SK-N-SH treated with all-trans-retinoic acid at 6 μM for 48 hours (cell line): ENCODE results near the gene CMTR1.

Experiments
- ATAC-seq: fragments of 200-7000 bp; cut with Tn5 transposase; 3 replicates; pipeline ENCODE4 v1.9.1; 2020; ENCODE audit warnings: mild to moderate bottlenecking, moderate library complexity
- BACH2 ChIP-seq: fragments of 250-450 bp; sonication (Bioruptor Pico); IDR thresholded peaks from 2 replicates; pipeline ENCODE4 v1.9.0; 2021; ENCODE audit warnings: mild to moderate bottlenecking, borderline replicate concordance
- ESRRG ChIP-seq: fragments of 250-450 bp; sonication (Bioruptor Pico); IDR thresholded peaks from 2 replicates; pipeline ENCODE4 v1.6.1; 2021; ENCODE audit warnings: mild to moderate bottlenecking
- OSR1 ChIP-seq: fragments of 250-450 bp; sonication (Bioruptor Pico); IDR thresholded peaks from 2 replicates; pipeline ENCODE4 v1.8.0; 2022; ENCODE audit warnings: moderate library complexity, mild to moderate bottlenecking, inconsistent platforms
- PATZ1 ChIP-seq: fragments of 250-450 bp; sonication (Bioruptor Pico); IDR thresholded peaks from 2 replicates; pipeline ENCODE4 v1.8.0; 2020; ENCODE audit warnings: mild to moderate bottlenecking, moderate library complexity, borderline replicate concordance
- POU6F1 ChIP-seq: fragments of 250-450 bp; sonication (Bioruptor Pico); IDR thresholded peaks from 2 replicates; pipeline ENCODE4 v1.8.0; 2021; ENCODE audit warnings: low read depth, mild to moderate bottlenecking, moderate library complexity, borderline replicate concordance
- PPARA ChIP-seq: fragments of 250-450 bp; sonication (Bioruptor Pico); IDR thresholded peaks from 2 replicates; pipeline ENCODE4 v1.5.0; 2020; ENCODE audit warnings: mild to moderate bottlenecking, borderline replicate concordance
- SNAI2 ChIP-seq: fragments of 250-450 bp; sonication (Bioruptor Pico); IDR thresholded peaks from 2 replicates; pipeline ENCODE4 v1.5.0; 2020; ENCODE audit warnings: mild to moderate bottlenecking, moderate library complexity
- TCF4 ChIP-seq: fragments of 250-450 bp; sonication (Bioruptor Pico); IDR thresholded peaks from 2 replicates; pipeline ENCODE4 v1.8.0; 2021; ENCODE audit warnings: mild to moderate bottlenecking, moderate library complexity, borderline replicate concordance
- TOX ChIP-seq: fragments of 250-450 bp; sonication (Bioruptor Pico); IDR thresholded peaks from 2 replicates; pipeline ENCODE4 v1.8.0; 2021; ENCODE audit warnings: mild to moderate bottlenecking, moderate library complexity, borderline replicate concordance
- ZFP3 ChIP-seq: fragments of 250-450 bp; sonication (Bioruptor Pico); IDR thresholded peaks from 2 replicates; pipeline ENCODE4 v1.5.0; 2020; ENCODE audit warnings: mild to moderate bottlenecking, moderate library complexity
- ZFP30 ChIP-seq: fragments of 450-650 bp; formaldehyde crosslinking; IDR thresholded peaks from 2 replicates; pipeline ENCODE4 v1.5.0; 2022; ENCODE audit warnings: mild to moderate bottlenecking, moderate library complexity
- ZNF565 ChIP-seq: fragments of 450-650 bp; formaldehyde crosslinking; conservative IDR thresholded peaks from 2 replicates; pipeline ENCODE4 v1.5.0; 2020; ENCODE audit warnings: low read depth, mild to moderate bottlenecking, moderate library complexity
- ZNF70 ChIP-seq: fragments of 450-650 bp; formaldehyde crosslinking; IDR thresholded peaks from 2 replicates; pipeline ENCODE4 v1.5.0; 2020; ENCODE audit warnings: mild to moderate bottlenecking, moderate library complexity
- ZNF8 ChIP-seq: fragments of 450-650 bp; formaldehyde crosslinking; IDR thresholded peaks from 2 replicates; pipeline ENCODE4 v1.5.0; 2020; ENCODE audit warnings: mild to moderate bottlenecking, moderate library complexity
- TF ChIP-seq, protein P1 (sequence below): fragments of 250-450 bp; sonication (Bioruptor Pico); IDR thresholded peaks from 2 replicates; pipeline ENCODE4 v1.5.1; 2020; ENCODE audit warnings: low read depth, mild to moderate bottlenecking, moderate library complexity
- TF ChIP-seq, protein P2 (sequence below): fragments of 250-450 bp; sonication (Bioruptor Pico); IDR thresholded peaks from 2 replicates; pipeline ENCODE4 v1.5.1; 2021; ENCODE audit warnings: mild to moderate bottlenecking, moderate library complexity
- TF ChIP-seq, protein P3 (sequence below): fragments of 250-450 bp; sonication (Bioruptor Pico); IDR thresholded peaks from 2 replicates; pipeline ENCODE4 v1.5.0; 2020; ENCODE audit warnings: mild to moderate bottlenecking, moderate library complexity

Gene CMTR1

GRCh38 chr6:37517411-37517812 lies 84.4 kb downstream of the CMTR1 start:
- TF ChIP-seq ZNF8 (CRISPR knock-in tag) (no peak), ZFP30 (CRISPR knock-in tag) (no peak), PPARA (CRISPR knock-in tag) (no peak), POU6F1 (CRISPR knock-in tag) (no peak), BACH2 (no peak), ZNF565 (CRISPR knock-in tag) (no peak)
- TF ChIP-seq, protein P1, sequence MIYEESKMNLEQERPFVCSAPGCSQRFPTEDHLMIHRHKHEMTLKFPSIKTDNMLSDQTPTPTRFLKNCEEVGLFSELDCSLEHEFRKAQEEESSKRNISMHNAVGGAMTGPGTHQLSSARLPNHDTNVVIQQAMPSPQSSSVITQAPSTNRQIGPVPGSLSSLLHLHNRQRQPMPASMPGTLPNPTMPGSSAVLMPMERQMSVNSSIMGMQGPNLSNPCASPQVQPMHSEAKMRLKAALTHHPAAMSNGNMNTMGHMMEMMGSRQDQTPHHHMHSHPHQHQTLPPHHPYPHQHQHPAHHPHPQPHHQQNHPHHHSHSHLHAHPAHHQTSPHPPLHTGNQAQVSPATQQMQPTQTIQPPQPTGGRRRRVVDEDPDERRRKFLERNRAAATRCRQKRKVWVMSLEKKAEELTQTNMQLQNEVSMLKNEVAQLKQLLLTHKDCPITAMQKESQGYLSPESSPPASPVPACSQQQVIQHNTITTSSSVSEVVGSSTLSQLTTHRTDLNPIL (CRISPR knock-in tag): no peak
- TF ChIP-seq, protein P2, sequence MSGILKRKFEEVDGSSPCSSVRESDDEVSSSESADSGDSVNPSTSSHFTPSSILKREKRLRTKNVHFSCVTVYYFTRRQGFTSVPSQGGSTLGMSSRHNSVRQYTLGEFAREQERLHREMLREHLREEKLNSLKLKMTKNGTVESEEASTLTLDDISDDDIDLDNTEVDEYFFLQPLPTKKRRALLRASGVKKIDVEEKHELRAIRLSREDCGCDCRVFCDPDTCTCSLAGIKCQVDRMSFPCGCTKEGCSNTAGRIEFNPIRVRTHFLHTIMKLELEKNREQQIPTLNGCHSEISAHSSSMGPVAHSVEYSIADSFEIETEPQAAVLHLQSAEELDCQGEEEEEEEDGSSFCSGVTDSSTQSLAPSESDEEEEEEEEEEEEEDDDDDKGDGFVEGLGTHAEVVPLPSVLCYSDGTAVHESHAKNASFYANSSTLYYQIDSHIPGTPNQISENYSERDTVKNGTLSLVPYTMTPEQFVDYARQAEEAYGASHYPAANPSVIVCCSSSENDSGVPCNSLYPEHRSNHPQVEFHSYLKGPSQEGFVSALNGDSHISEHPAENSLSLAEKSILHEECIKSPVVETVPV: no peak
- ATAC-seq: no peak

GRCh38 chr6:37518116-37518515 lies 85.1 kb downstream of the CMTR1 start:
- TF ChIP-seq ZFP3 (CRISPR knock-in tag): no peak
- no peak for TF ChIP-seq PPARA (CRISPR knock-in tag)
- no peak for TF ChIP-seq PATZ1 (CRISPR knock-in tag)
- no peak for TF ChIP-seq SNAI2 (CRISPR knock-in tag)
- TF ChIP-seq ESRRG (CRISPR knock-in tag): no peak
- TF ChIP-seq, all 23 proteins: peak for 0
- ATAC-seq: no peak

GRCh38 chr6:37519461-37519860 lies 86.4 kb downstream of the CMTR1 start:
- ATAC-seq: no peak
- TF ChIP-seq ZFP3 (CRISPR knock-in tag) (no peak), SNAI2 (CRISPR knock-in tag) (no peak), ESRRG (CRISPR knock-in tag) (no peak), ZNF70 (no peak), ZNF565 (CRISPR knock-in tag) (no peak)
- TF ChIP-seq, protein P1 (CRISPR knock-in tag): no peak

DNA sequence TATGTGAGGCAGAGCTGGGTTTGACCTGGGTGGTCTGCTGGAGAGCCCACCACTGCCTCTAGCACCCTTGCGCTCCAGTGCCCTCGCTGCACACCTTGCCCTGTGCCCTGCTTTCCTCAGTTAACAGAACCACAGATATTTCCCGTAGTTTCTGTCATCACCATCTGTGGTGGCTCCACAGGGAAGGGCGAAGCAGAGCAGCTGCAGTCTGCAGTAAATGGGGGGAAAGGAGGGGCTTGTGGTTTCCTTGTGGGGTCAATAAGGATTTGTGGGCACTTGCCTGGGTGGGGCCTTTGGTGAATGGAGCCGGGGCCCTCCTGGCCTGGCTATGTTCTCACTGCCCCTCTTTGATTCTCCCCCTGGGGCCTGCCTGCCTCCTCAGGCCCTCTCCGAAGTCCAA lies 87.9 kb downstream of the CMTR1 start:
- TF ChIP-seq ZFP30 (CRISPR knock-in tag): no peak
- no peak for TF ChIP-seq SNAI2 (CRISPR knock-in tag)
- TF ChIP-seq TOX (CRISPR knock-in tag): no peak
- TF ChIP-seq PPARA (CRISPR knock-in tag): no peak
- TF ChIP-seq ZFP3 (CRISPR knock-in tag): no peak
- TF ChIP-seq ZNF70: no peak
- no peak for TF ChIP-seq OSR1 (CRISPR knock-in tag)
- TF ChIP-seq, protein P3, sequence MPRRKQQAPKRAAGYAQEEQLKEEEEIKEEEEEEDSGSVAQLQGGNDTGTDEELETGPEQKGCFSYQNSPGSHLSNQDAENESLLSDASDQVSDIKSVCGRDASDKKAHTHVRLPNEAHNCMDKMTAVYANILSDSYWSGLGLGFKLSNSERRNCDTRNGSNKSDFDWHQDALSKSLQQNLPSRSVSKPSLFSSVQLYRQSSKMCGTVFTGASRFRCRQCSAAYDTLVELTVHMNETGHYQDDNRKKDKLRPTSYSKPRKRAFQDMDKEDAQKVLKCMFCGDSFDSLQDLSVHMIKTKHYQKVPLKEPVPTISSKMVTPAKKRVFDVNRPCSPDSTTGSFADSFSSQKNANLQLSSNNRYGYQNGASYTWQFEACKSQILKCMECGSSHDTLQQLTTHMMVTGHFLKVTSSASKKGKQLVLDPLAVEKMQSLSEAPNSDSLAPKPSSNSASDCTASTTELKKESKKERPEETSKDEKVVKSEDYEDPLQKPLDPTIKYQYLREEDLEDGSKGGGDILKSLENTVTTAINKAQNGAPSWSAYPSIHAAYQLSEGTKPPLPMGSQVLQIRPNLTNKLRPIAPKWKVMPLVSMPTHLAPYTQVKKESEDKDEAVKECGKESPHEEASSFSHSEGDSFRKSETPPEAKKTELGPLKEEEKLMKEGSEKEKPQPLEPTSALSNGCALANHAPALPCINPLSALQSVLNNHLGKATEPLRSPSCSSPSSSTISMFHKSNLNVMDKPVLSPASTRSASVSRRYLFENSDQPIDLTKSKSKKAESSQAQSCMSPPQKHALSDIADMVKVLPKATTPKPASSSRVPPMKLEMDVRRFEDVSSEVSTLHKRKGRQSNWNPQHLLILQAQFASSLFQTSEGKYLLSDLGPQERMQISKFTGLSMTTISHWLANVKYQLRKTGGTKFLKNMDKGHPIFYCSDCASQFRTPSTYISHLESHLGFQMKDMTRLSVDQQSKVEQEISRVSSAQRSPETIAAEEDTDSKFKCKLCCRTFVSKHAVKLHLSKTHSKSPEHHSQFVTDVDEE (CRISPR knock-in tag): no peak
- TF ChIP-seq TCF4: no peak
- no peak for ATAC-seq
